ENCODE data around the gene AK8.

The AK8 gene

GRCh38 chr9:132797861-132798659 is 80.0 kb downstream of the AK8 start:
- H3K4me1 ChIP-seq (ENCODE audit: insufficient read depth, low read length): no peaks in the 10 kb centered on the region
- no peaks in the 10 kb centered on the region; the same call in 1 of the 2 replicates for H3K36me3 ChIP-seq (ENCODE audit: insufficient read depth, low read length)
- H3K9me3 ChIP-seq (ENCODE audit: control insufficient read depth, insufficient read depth, low read length): no peaks in the 10 kb centered on the region
- H3K9ac ChIP-seq (ENCODE audit: low read depth, low read length): no peak overlapping the region

- H3K4me1 ChIP-seq (ENCODE audit: insufficient read depth, low read length): no peaks in the 10 kb centered on the region
- H3K9ac ChIP-seq (ENCODE audit: low read depth, low read length): no peak overlapping the region
- H3K9me3 ChIP-seq (ENCODE audit: control insufficient read depth, insufficient read depth, low read length): no peaks in the 10 kb centered on the region
- no peaks in the 10 kb centered on the region; the same call in 1 of the 2 replicates for H3K36me3 ChIP-seq (ENCODE audit: insufficient read depth, low read length)
Observed at GRCh38 chr9:132795511-132796303, 82.4 kb downstream of the AK8 start.

GRCh38 chr9:132794730-132795380 is 83.2 kb downstream of the AK8 start:
- H3K9ac ChIP-seq (ENCODE audit: low read depth, low read length): no peak overlapping the region
- no peaks in the 10 kb centered on the region for H3K9me3 ChIP-seq (ENCODE audit: control insufficient read depth, insufficient read depth, low read length)
- no peaks in the 10 kb centered on the region; the same call in 1 of the 2 replicates for H3K36me3 ChIP-seq (ENCODE audit: insufficient read depth, low read length)

GRCh38 chr9:132793606-132794580 is 84.2 kb downstream of the AK8 start:
- no peak overlapping the region for H3K9ac ChIP-seq (ENCODE audit: low read depth, low read length)
- no peaks in the 10 kb centered on the region for H3K4me1 ChIP-seq (ENCODE audit: insufficient read depth, low read length)

More at GRCh38 chr9:132794730-132795380, 83.2 kb downstream of the AK8 start:
- no peaks in the 10 kb centered on the region for H3K4me1 ChIP-seq (ENCODE audit: insufficient read depth, low read length)

GRCh38 chr9:132792547-132792946 is 85.5 kb downstream of the AK8 start:
- no peaks in the 10 kb centered on the region; the same call in 1 of the 2 replicates for H3K36me3 ChIP-seq (ENCODE audit: insufficient read depth, low read length)
- H3K9ac ChIP-seq (ENCODE audit: low read depth, low read length): no peak overlapping the region
- 0 out of 2 replicates have a peak, but pooled peaks cover 4% of the 10 kb centered on the region for H3K9me3 ChIP-seq (ENCODE audit: control insufficient read depth, insufficient read depth, low read length)
- no peaks in the 10 kb centered on the region for H3K4me1 ChIP-seq (ENCODE audit: insufficient read depth, low read length)

More at GRCh38 chr9:132793606-132794580, 84.2 kb downstream of the AK8 start:
- Histone ChIP-seq H3K9me3 (ENCODE audit: control insufficient read depth, insufficient read depth, low read length) (no peaks in the 10 kb centered on the region), H3K36me3 (ENCODE audit: insufficient read depth, low read length) (no peaks in the 10 kb centered on the region; the same call in 1 of the 2 replicates)

- Histone ChIP-seq H3K36me3 (ENCODE audit: insufficient read depth, low read length) (no peaks in the 10 kb centered on the region; the same call in 1 of the 2 replicates), H3K9me3 (ENCODE audit: control insufficient read depth, insufficient read depth, low read length) (0 out of 2 replicates have a peak, but pooled peaks cover 4% of the 10 kb centered on the region), H3K4me1 (ENCODE audit: insufficient read depth, low read length) (no peaks in the 10 kb centered on the region), H3K9ac (ENCODE audit: low read depth, low read length) (no peak overlapping the region)
Observed at GRCh38 chr9:132791699-132792240, 86.3 kb downstream of the AK8 start.

- Histone ChIP-seq H3K4me1 (ENCODE audit: insufficient read depth, low read length) (no peaks in the 10 kb centered on the region), H3K9me3 (ENCODE audit: control insufficient read depth, insufficient read depth, low read length) (0 out of 2 replicates have a peak, but pooled peaks cover 4% of the 10 kb centered on the region), H3K9ac (ENCODE audit: low read depth, low read length) (no peak overlapping the region), H3K36me3 (ENCODE audit: insufficient read depth, low read length) (no peaks in the 10 kb centered on the region; the same call in 1 of the 2 replicates)
Observed at GRCh38 chr9:132789719-132790118, 88.4 kb downstream of the AK8 start.

GRCh38 chr9:132788378-132788777 is 89.7 kb downstream of the AK8 start:
- H3K36me3 ChIP-seq (ENCODE audit: insufficient read depth, low read length): no peaks in the 10 kb centered on the region; the same call in 1 of the 2 replicates

GRCh38 chr9:132787748-132788159 is 90.3 kb downstream of the AK8 start:
- Histone ChIP-seq H3K36me3 (ENCODE audit: insufficient read depth, low read length) (no peaks in the 10 kb centered on the region), H3K4me1 (ENCODE audit: insufficient read depth, low read length) (no peaks in the 10 kb centered on the region)

More at GRCh38 chr9:132788378-132788777, 89.7 kb downstream of the AK8 start:
- H3K9ac ChIP-seq (ENCODE audit: low read depth, low read length): no peak overlapping the region
- H3K9me3 ChIP-seq (ENCODE audit: control insufficient read depth, insufficient read depth, low read length): 0 out of 2 replicates have a peak, but pooled peaks cover 4% of the 10 kb centered on the region
- H3K4me1 ChIP-seq (ENCODE audit: insufficient read depth, low read length): no peaks in the 10 kb centered on the region

GRCh38 chr9:132784286-132784830 is 93.7 kb downstream of the AK8 start:
- Histone ChIP-seq H3K36me3 (ENCODE audit: insufficient read depth, low read length) (no peaks in the 10 kb centered on the region), H3K4me1 (ENCODE audit: insufficient read depth, low read length) (peaks cover 8% of the 10 kb centered on the region), H3K9ac (ENCODE audit: low read depth, low read length) (no peak overlapping the region), H3K9me3 (ENCODE audit: control insufficient read depth, insufficient read depth, low read length) (0 out of 2 replicates have a peak, but pooled peaks cover 4% of the 10 kb centered on the region)

More at GRCh38 chr9:132787748-132788159, 90.3 kb downstream of the AK8 start:
- H3K9me3 ChIP-seq (ENCODE audit: control insufficient read depth, insufficient read depth, low read length): 0 out of 2 replicates have a peak, but pooled peaks cover 4% of the 10 kb centered on the region
- no peak overlapping the region for H3K9ac ChIP-seq (ENCODE audit: low read depth, low read length)

GRCh38 chr9:132783006-132783405 is 95.1 kb downstream of the AK8 start:
- Histone ChIP-seq H3K9me3 (ENCODE audit: control insufficient read depth, insufficient read depth, low read length) (0 out of 2 replicates have a peak, but pooled peaks cover under 1% of the 10 kb centered on the region), H3K9ac (ENCODE audit: low read depth, low read length) (no peak overlapping the region), H3K4me1 (ENCODE audit: insufficient read depth, low read length) (peaks cover 8% of the 10 kb centered on the region), H3K36me3 (ENCODE audit: insufficient read depth, low read length) (no peaks in the 10 kb centered on the region)

- H3K9ac ChIP-seq (ENCODE audit: low read depth, low read length): no peak overlapping the region
- H3K4me1 ChIP-seq (ENCODE audit: insufficient read depth, low read length): peaks cover 8% of the 10 kb centered on the region
- H3K36me3 ChIP-seq (ENCODE audit: insufficient read depth, low read length): no peaks in the 10 kb centered on the region
- no peaks in the 10 kb centered on the region for H3K9me3 ChIP-seq (ENCODE audit: control insufficient read depth, insufficient read depth, low read length)
Observed at GRCh38 chr9:132782037-132782436, 96.0 kb downstream of the AK8 start.
